Transverse colon (tissue), 3 donors: ENCODE data around the gene REEP1.

ENCODE experiments used
- CTCF ChIP-seq, 5 experiments: fragments of 200-600 bp in 3 of 5; fragments of 450-650 bp in 2 of 5; sonication (generic) in 3 of 5; IDR thresholded peaks; 1 replicate in 2 of 5; 2 replicates in 3 of 5; pipeline ENCODE4 v1.5.1; 2016 to 2017; ENCODE audit warnings: antibody characterized with exemption in 5 of 5, inconsistent platforms in 3 of 5, mild to moderate bottlenecking in 2 of 5, moderate library complexity in 1 of 5
- EP300 ChIP-seq: sonication (generic); formaldehyde crosslinking; IDR thresholded peaks from one replicate; pipeline ENCODE4 v1.6.1; 2017; ENCODE audit warnings: antibody characterized with exemption, low read depth
- POLR2A ChIP-seq: fragments of 450-650 bp; IDR thresholded peaks from one replicate; pipeline ENCODE4 v1.6.1; 2016; ENCODE audit warnings: antibody characterized with exemption, mild to moderate bottlenecking, moderate library complexity

- peak in 2 of 5 experiments; percentile 12 to 31 for TF ChIP-seq CTCF (IDR thresholded peaks at IDR 0.05)
- no peak for TF ChIP-seq EP300
- TF ChIP-seq POLR2A, result no peak
Observed at GRCh38 chr2:86297382-86298147, 39.9 kb downstream of the REEP1 start.
